ENCODE results near the gene OR9Q1. TPM values are rescaled to one million over a fixed set of nuclear protein-coding genes. Genes with fewer than 3 reads are reported as not detected.

The OR9Q1 gene
- total RNA-seq, 2 experiments from 2014 or later = not detected

DNA sequence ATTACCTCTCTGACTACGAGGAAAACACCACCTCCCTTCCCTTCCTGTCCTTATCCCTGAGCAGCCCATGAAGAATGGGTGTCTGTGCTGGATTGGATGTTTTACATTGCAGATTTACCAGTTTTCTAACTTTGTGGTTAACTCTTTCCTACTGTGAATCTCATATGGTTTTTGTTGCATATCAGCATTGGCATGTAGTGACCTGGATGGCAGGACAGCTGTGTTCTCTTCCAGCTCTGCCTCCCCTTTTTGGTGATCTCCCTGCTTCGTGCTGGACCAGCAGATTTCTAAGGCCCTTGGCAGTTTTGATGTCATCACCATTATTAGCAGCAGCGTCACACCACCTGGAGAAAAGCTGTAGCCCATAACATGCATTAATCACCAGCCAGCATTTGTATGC is 33.8 kb downstream of the OR9Q1 start:
- DNase-seq (no peak), ATAC-seq (ENCODE audit: low read depth) (no peak)
- Mint-ChIP-seq H3K9me3 (no peaks in the 10 kb centered on the region), H3K27me3 (peaks cover 2% of the 10 kb centered on the region), H3K4me1 (no peaks in the 10 kb centered on the region), H3K36me3 (no peaks in the 10 kb centered on the region), H3K4me3 (no peak overlapping the region), H3K27ac (no peak overlapping the region)
- POLR2A ChIA-PET = no interaction called here

DNA sequence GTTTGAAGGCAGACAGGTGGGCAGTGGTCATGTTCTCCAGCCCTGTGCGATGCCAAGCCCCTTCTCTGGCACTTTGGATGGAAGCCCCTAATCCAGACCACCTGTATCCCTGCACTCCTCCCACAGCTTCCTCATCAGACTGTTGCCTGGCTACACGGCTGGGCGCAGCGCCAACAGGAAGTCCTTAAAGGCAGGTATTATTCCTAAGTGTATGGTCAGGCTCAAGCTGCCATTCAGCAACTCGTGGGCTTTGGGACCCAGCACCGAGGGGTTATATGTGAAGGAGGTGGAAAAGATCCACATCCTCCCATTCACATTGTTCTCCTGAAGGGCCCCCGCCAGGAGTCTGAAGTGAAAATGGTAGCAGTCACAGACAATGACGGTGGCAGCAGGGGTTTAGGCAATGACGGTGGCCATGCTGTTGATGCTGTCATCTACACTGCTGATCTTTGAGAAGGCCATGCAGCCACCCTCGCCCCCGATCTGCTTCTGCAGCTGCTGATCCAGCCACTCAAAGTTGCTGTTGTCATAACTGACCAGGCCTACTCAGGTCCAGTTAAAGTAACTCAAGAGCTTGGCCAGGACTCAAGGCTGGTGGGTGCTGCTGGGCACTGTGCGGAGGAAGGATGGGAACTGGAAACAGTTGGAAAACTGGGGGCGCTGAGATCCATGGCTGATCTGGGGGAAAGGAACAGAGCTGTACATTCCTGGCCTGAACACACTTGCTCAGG is 34.8 kb downstream of the OR9Q1 start:
- Mint-ChIP-seq H3K4me1 (no peaks in the 10 kb centered on the region), H3K9me3 (no peaks in the 10 kb centered on the region), H3K36me3 (no peaks in the 10 kb centered on the region), H3K27ac (no peak overlapping the region), H3K27me3 (peaks cover 2% of the 10 kb centered on the region), H3K4me3 (no peak overlapping the region)
- ATAC-seq (ENCODE audit: low read depth) (no peak), DNase-seq (no peak)
- POLR2A ChIA-PET = no interaction called here

DNA sequence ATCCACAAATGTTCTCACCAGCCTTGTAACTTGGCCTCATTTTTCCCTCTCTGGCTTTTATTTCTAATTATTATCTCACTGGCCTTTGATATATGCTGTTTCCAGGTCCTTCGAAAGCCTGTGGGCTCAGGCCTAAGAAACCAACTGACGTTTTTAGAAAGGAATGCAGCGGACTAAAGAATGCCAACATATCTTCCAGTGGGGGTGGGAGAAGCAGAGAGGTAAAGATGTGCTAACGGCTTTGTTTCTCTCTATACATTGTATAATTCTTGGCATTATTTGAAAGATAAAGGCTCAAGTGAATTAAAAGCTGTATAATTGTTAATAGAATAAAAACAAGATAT is 35.3 kb downstream of the OR9Q1 start:
- Mint-ChIP-seq H3K4me1 (no peaks in the 10 kb centered on the region), H3K27ac (no peak overlapping the region), H3K4me3 (no peak overlapping the region), H3K27me3 (peaks cover 2% of the 10 kb centered on the region), H3K36me3 (no peaks in the 10 kb centered on the region), H3K9me3 (no peaks in the 10 kb centered on the region)
- POLR2A ChIA-PET = no interaction called here
- ATAC-seq (ENCODE audit: low read depth) (no peak), DNase-seq (no peak)

DNA sequence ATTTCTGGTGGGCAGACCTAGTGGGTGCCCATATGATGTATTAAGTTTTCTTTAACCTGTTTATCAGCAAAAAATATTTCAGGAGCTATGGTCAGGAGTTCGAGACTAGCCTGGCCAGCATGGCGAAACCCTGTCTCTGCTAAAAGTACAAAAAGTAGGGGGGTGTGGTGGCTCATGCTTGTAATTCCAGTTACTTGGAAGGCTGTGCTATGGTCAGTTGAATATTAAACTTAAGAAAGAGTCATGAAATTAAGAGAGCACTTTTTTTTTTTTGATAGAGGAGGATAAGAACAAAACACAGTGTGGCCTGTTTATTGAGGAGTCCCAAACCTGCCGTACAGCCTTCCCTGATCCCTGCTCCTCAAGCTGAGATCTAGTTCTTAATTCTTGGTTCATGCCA is 36.9 kb downstream of the OR9Q1 start:
- no peaks in the 10 kb centered on the region for H3K27me3 Mint-ChIP-seq
- no peak overlapping the region for H3K4me3 Mint-ChIP-seq
- H3K4me1 Mint-ChIP-seq = no peaks in the 10 kb centered on the region
- H3K27ac Mint-ChIP-seq = no peak overlapping the region
- no peaks in the 10 kb centered on the region for H3K36me3 Mint-ChIP-seq
- ATAC-seq (ENCODE audit: low read depth) = no peak
- no peak for DNase-seq
- POLR2A ChIA-PET = no interaction called here
- H3K9me3 Mint-ChIP-seq = no peaks in the 10 kb centered on the region

DNA sequence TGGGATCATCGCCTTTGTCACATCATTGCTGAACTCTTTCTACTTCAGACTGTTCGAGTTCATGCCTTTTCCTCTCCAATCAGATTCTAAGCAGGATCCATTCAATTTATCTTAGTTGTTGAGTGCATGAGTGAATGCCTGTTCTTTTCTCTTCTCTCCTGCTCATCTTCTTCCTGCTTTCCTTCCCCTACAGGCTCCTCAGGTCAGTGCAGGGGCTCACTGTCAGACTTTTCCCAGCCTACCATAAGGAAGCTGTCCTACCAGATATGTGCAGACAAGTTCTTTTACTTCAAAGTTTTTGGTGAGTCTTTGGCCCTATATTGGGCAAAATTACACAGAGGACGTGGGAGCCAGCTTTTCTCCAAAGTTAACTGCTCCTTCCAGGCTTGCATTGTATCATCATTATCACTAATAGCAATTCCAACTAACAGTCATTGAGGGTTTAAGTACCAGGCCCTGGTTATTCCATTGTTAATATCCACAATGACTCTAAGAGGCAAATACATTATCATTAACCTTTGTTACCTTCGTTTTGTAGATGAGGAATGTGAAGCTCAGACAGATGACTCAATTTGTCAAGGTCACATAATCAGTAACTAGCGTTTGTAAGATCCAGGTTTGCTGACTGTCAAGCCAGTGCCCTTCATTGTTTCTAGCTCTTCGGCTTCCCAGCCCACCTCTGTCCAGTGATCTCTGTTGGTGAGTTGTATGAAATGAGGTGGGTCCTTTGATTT is 37.4 kb downstream of the OR9Q1 start:
- ATAC-seq (ENCODE audit: low read depth) (no peak), DNase-seq (no peak)
- POLR2A ChIA-PET = no interaction called here
- Mint-ChIP-seq H3K4me3 (no peak overlapping the region), H3K9me3 (no peaks in the 10 kb centered on the region), H3K27me3 (no peaks in the 10 kb centered on the region), H3K36me3 (no peaks in the 10 kb centered on the region), H3K4me1 (no peaks in the 10 kb centered on the region), H3K27ac (no peak overlapping the region)

DNA sequence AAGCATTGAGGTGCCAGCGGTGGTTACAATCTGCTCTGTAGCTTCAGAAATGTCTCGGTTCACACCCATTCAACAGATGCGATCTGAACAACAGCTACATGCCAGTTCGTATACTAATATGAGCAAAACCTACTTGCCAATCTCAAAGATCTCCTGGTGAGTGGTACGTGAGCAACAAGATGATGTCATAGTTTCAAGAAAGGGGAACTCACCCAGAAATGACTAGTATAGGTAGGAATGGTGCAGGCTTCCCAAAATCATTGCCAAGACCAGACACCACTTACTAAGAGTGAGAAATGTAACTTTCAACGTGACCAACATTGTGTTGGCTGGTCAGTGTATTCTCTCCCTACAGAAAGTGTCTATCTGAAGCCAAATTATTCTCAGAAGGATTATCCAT is 38.1 kb downstream of the OR9Q1 start:
- no peak overlapping the region for H3K4me3 Mint-ChIP-seq
- POLR2A ChIA-PET = no interaction called here

DNA sequence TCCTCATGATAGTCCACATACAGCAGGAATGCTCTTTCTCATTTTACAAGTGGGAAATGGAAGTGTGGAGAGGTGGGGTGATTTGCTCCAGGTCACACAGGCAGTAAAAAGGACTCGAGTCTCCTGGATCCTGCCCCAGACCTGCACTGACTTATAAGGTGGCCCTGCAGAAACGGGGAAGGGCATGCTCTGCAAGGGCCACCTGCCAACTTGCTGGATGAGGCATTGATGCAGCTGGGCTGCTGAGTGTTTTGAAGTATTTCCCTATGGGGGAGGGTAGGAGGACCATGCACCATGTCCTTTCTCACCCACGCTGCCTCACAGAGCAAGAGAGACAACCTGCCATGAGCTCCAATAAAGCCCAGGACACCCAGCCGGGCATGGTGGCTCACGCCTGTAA is 44.0 kb downstream of the OR9Q1 start:
- H3K4me1 Mint-ChIP-seq = no peaks in the 10 kb centered on the region
- H3K4me3 Mint-ChIP-seq = no peak overlapping the region
- ATAC-seq (ENCODE audit: low read depth) (no peak), DNase-seq (no peak)
- H3K36me3 Mint-ChIP-seq = no peaks in the 10 kb centered on the region
- no peak overlapping the region for H3K27ac Mint-ChIP-seq
- peaks cover 2% of the 10 kb centered on the region for H3K27me3 Mint-ChIP-seq
- POLR2A ChIA-PET = interaction anchor here (0.5 kb wide), 1 partner anchor 14 kb away, joined by 4 read pairs; no protein-coding TSS in a partner anchor
- no peaks in the 10 kb centered on the region for H3K9me3 Mint-ChIP-seq

More for the DNA sequence above, 38.1 kb downstream of the OR9Q1 start:
- H3K27ac Mint-ChIP-seq = no peak overlapping the region
- H3K36me3 Mint-ChIP-seq = no peaks in the 10 kb centered on the region
- ATAC-seq (ENCODE audit: low read depth) (no peak), DNase-seq (no peak)
- H3K4me1 Mint-ChIP-seq = no peaks in the 10 kb centered on the region
- H3K27me3 Mint-ChIP-seq = no peaks in the 10 kb centered on the region
- H3K9me3 Mint-ChIP-seq = no peaks in the 10 kb centered on the region

DNA sequence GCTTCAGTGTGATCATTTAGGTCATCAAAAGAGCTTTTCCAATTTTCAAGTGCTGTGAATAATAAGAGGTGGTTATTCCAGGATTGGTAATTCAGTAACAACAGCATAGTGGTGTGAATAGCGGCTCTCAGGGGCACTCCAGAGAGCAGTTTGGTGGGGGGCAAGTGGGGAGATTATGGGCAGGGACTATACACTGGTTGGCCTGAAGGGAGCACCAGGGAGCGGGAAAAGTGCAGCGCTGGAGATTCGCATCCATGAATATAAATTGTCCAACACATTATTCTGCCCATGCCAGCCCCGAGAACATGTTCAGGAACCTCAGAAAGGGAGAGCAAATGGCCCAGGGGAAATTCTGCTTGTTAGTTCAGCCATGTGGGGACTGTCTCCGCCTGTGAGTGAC is 45.0 kb downstream of the OR9Q1 start:
- POLR2A ChIA-PET = no interaction called here
- peaks cover 2% of the 10 kb centered on the region for H3K27me3 Mint-ChIP-seq
- ATAC-seq (ENCODE audit: low read depth) (no peak), DNase-seq (no peak)
- no peaks in the 10 kb centered on the region for H3K9me3 Mint-ChIP-seq
- no peaks in the 10 kb centered on the region for H3K36me3 Mint-ChIP-seq
- no peaks in the 10 kb centered on the region for H3K4me1 Mint-ChIP-seq
- no peak overlapping the region for H3K27ac Mint-ChIP-seq
- H3K4me3 Mint-ChIP-seq = no peak overlapping the region

DNA sequence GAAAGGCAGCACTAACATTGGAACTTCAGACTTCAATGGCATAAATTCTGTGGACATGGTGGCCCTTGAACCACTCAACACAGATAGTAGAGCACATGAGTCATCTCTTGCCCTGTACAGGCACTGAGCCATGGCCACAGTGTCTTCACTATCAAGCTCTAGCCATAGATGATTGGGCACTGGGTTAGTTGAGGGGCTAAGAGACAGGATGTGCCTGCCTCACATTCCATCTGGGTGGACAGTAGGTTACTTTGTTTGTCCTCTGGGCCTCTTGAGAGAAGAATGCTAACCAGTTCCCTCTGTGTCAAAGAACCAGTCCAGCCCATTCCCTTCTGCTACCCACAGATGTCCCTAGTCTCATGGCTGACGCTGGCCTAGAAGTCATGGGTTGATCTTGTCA is 46.9 kb downstream of the OR9Q1 start:
- ATAC-seq (ENCODE audit: low read depth) = no peak
- H3K27me3 Mint-ChIP-seq = peaks cover 2% of the 10 kb centered on the region
- no peaks in the 10 kb centered on the region for H3K9me3 Mint-ChIP-seq

DNA sequence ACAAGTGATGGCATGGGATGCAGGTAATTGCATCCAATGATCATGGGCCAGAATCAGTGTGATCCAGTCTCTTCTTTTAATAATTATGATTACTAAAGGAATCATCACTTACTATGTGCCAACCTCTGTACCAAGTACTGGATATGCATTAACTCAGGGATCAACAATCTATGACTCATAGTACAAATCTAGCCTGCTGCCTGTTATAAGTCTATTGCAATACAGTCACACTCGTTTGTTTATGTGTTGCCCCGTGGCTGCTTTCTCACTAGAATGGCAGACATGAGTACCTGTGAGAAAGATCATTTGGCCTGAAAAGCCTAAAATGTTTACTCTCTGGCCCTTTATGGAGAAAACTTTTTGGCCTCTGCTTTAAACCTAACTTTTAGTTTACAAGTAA is 52.1 kb downstream of the OR9Q1 start:
- no peaks in the 10 kb centered on the region for H3K36me3 Mint-ChIP-seq
- H3K4me3 Mint-ChIP-seq = no peak overlapping the region
- H3K27me3 Mint-ChIP-seq = peaks cover 2% of the 10 kb centered on the region
- DNase-seq = no peak
- no peaks in the 10 kb centered on the region for H3K9me3 Mint-ChIP-seq
- no peak overlapping the region for H3K27ac Mint-ChIP-seq
- H3K4me1 Mint-ChIP-seq = no peaks in the 10 kb centered on the region
- POLR2A ChIA-PET = no interaction called here
- ATAC-seq (ENCODE audit: low read depth) = no peak

More for the DNA sequence above, 46.9 kb downstream of the OR9Q1 start:
- Mint-ChIP-seq H3K4me1 (no peaks in the 10 kb centered on the region), H3K27ac (no peak overlapping the region), H3K36me3 (no peaks in the 10 kb centered on the region), H3K4me3 (no peak overlapping the region)
- DNase-seq = no peak
- POLR2A ChIA-PET = no interaction called here

DNA sequence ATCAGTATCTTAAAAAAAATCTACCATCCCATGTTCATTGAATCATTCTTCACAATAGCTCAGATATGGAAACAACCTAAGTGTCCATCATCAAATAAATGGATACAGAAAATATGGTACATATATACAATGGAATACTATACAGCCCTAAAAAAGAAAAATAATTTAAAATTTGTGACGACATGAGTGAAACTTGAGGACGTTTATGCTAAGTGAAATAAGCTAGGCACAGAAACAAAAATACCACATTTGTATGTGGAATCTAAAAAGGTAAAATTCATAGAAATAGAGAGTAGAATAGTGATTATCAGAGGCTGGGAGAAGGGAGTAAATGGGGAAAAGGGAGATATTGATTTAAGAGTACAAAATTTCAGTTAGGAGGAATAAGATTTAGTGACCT is 62.8 kb downstream of the OR9Q1 start:
- ATAC-seq (ENCODE audit: low read depth) (no peak), DNase-seq (no peak)
- Mint-ChIP-seq H3K36me3 (no peaks in the 10 kb centered on the region), H3K9me3 (no peaks in the 10 kb centered on the region), H3K4me1 (no peaks in the 10 kb centered on the region), H3K27ac (no peak overlapping the region), H3K4me3 (no peak overlapping the region), H3K27me3 (peaks cover 3% of the 10 kb centered on the region)
- POLR2A ChIA-PET = no interaction called here

DNA sequence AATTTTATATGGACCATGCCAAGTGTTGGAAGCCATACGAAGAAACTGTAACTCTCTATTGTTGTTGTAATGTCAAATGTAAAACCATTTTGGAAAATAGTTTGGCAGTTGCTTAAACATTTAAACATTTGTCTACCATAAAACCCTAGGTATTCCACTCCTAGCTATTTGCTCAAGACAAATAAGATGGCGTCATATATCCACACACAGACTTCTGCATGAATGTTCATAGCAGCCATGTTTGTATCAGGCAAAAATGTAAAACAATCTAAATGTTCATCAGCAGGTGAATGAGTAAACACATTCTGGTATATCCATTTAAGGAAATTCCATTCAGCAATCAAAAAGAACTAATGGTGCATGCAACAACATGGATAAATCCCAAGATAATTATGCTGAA is 73.8 kb downstream of the OR9Q1 start:
- Mint-ChIP-seq H3K4me3 (no peak overlapping the region), H3K27ac (no peak overlapping the region), H3K4me1 (no peaks in the 10 kb centered on the region), H3K9me3 (peaks cover 5% of the 10 kb centered on the region), H3K27me3 (peaks cover 2% of the 10 kb centered on the region), H3K36me3 (no peaks in the 10 kb centered on the region)
- POLR2A ChIA-PET = no interaction called here
- no peak for ATAC-seq (ENCODE audit: low read depth)
- DNase-seq = no peak

DNA sequence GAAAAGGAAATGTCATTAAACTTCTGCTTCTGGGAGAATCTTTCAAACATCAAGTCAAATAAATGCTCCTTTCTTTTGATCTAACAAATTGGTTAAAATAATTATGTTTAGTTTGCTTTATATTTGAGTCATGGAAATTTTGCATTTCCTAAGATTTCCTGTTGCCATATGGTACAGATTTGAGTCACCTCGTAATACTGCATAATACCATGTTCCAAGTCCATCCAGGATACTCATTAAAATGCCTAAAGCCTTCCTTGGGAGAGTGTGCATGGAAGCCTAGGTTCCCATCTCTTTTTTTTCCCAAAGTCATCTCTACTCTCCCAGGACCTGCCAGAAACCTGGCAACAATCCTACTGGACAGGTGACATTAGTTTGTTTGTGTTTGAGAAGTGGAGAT is 97.4 kb downstream of the OR9Q1 start:
- no peak overlapping the region for H3K4me3 Mint-ChIP-seq
- DNase-seq (no peak), ATAC-seq (ENCODE audit: low read depth) (no peak)
- H3K36me3 Mint-ChIP-seq = no peaks in the 10 kb centered on the region
- no peaks in the 10 kb centered on the region for H3K9me3 Mint-ChIP-seq
- no peak overlapping the region for H3K27ac Mint-ChIP-seq
- H3K27me3 Mint-ChIP-seq = peaks cover 6% of the 10 kb centered on the region
- POLR2A ChIA-PET = no interaction called here
- H3K4me1 Mint-ChIP-seq = no peaks in the 10 kb centered on the region

DNA sequence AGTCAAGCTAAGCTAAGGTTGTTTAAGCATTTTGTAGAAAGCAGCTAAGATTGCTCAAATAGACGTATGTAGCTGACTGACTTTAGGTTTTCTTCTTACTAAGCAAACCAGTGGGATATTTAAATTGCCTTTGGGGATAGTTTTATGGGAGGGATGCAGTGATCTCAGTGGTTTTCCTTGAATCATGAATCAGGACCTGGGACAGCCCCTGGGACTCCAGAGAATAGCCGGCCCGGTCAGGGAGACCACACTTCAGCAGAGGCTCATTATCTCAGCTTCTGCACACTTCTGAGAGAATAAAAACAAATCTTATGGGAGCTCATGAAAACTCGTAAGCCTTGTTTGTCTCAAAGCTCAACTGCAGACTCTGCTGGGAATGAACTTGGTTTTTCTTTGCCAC is 101.8 kb downstream of the OR9Q1 start, which contains the start of gene OR9I1:
TSS of gene OR9I1 (minus strand) at position 62 of the 400 bp plus-strand sequence. CDS start 6,086 bp downstream, outside the sequence.
- Mint-ChIP-seq H3K27me3 (peaks cover 3% of the 10 kb centered on the region), H3K4me3 (no peak within 1 kb of the TSS)

More for the DNA sequence above, 101.8 kb downstream of the OR9Q1 start, which contains the start of gene OR9I1:
- POLR2A ChIA-PET = no interaction called here
- DNase-seq = no peak
- Mint-ChIP-seq H3K9me3 (no peaks in the 10 kb centered on the region), H3K36me3 (no peaks in the 10 kb centered on the region), H3K4me1 (no peaks in the 10 kb centered on the region), H3K27ac (no peak within 1 kb of the TSS)
- no peak for ATAC-seq (ENCODE audit: low read depth)
